ENCODE data around the gene FAM78A. TPM values are rescaled to one million over a fixed set of nuclear protein-coding genes. Genes with fewer than 3 reads are reported as not detected.

FAM78A gene
- total RNA-seq, 4 donors from 2014 or later = 1.00 to 3.4 (median 2.2) TPM

DNA sequence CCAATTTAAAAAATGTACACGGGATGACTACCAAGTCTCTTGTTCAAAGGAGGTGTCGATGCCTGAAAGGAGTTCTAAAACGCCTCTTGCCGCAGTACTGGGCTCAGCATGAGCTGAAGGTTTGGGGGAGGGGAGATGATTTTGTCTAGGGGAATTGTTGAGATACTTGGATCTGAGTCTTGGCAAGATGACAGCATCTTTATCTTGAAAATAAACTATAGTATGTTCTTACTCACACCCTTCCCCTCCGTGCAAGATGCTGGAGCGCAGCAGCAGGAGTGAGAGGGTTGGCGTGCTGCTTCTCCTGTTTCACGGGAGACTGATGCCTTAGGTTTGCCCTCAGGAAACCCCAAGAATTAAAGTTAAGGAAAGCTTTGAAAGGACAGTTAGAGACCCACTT is 47.3 kb downstream of the FAM78A start:
- H3K9me3 ChIP-seq = no peaks in the 10 kb centered on the region
- no peak overlapping the region for H3K4me3 ChIP-seq
- no peak overlapping the region for H3K27ac ChIP-seq
- no peak for TF ChIP-seq POLR2A (IDR thresholded peaks at IDR 0.05)
- TF ChIP-seq EP300 (IDR thresholded peaks at IDR 0.05; ENCODE audit: low read depth) = no peak
- TF ChIP-seq, protein P1, sequence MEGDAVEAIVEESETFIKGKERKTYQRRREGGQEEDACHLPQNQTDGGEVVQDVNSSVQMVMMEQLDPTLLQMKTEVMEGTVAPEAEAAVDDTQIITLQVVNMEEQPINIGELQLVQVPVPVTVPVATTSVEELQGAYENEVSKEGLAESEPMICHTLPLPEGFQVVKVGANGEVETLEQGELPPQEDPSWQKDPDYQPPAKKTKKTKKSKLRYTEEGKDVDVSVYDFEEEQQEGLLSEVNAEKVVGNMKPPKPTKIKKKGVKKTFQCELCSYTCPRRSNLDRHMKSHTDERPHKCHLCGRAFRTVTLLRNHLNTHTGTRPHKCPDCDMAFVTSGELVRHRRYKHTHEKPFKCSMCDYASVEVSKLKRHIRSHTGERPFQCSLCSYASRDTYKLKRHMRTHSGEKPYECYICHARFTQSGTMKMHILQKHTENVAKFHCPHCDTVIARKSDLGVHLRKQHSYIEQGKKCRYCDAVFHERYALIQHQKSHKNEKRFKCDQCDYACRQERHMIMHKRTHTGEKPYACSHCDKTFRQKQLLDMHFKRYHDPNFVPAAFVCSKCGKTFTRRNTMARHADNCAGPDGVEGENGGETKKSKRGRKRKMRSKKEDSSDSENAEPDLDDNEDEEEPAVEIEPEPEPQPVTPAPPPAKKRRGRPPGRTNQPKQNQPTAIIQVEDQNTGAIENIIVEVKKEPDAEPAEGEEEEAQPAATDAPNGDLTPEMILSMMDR (IDR thresholded peaks at IDR 0.05) = no peak
- TF ChIP-seq POLR2AphosphoS5 (IDR thresholded peaks at IDR 0.05) = no peak
- peaks cover 0 to 10% (median 0%) of the 10 kb centered on the region in 4 donors for H3K4me1 ChIP-seq
- in situ Hi-C loops (cut with MboI; ENCODE audit: low pct_ligation_motif_present in 1 of 4, low pct_unique_long_range_greater_than_20kb in 1 of 4, low sequenced_read_pairs in 3 of 4) = no loop called here
- no peak for DNase-seq
- 78% methylated on average over 8 of the region's 8 CpGs; no CpG with 5 or more reads in 1 of the 2 donors for WGBS, 2 donors (ENCODE audit: low coverage in 1 of 2)
- H3K27me3 ChIP-seq = no peaks in the 10 kb centered on the region
- H3K36me3 ChIP-seq = peaks cover 0 to 23% (median 8%) of the 10 kb centered on the region in 4 donors
- intact Hi-C loops (cut with DNase I; ENCODE audit: low total_unique reads) = loop anchor here (1.0 kb wide), 1 partner anchor 39 kb away; no protein-coding TSS in a partner anchor

DNA sequence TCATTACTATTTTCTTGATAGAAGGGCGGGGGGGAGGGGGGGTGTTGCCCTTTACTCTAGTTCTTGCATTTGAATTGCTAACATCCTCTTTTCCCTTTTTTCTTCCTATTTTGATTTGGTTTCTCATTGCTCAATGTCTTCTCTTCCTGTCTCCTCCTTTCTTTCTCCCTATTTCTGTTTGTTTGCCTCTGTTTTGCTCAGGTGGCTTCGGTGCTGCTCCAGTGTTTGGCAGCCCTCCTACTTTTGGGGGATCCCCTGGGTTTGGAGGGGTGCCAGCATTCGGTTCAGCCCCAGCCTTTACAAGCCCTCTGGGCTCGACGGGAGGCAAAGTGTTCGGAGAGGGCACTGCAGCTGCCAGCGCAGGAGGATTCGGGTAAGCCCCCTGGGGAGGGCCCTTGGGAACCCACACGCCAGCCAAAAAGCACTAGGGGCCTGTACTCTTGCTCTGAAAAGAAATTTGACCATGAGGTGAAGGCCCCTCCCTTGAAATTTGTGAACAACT is 48.3 kb downstream of the FAM78A start:
- intact Hi-C loops (cut with DNase I; ENCODE audit: low total_unique reads) (loop anchor here (1.0 kb wide), 1 partner anchor 38 kb away; no protein-coding TSS in a partner anchor), in situ Hi-C loops (cut with MboI; ENCODE audit: low pct_ligation_motif_present in 1 of 4, low pct_unique_long_range_greater_than_20kb in 1 of 4, low sequenced_read_pairs in 3 of 4) (no loop called here)
- no peak overlapping the region for H3K27ac ChIP-seq
- H3K9me3 ChIP-seq = no peaks in the 10 kb centered on the region
- no peak for TF ChIP-seq EP300 (IDR thresholded peaks at IDR 0.05; ENCODE audit: low read depth)
- no peak for TF ChIP-seq POLR2A (IDR thresholded peaks at IDR 0.05)
- TF ChIP-seq POLR2AphosphoS5 (IDR thresholded peaks at IDR 0.05) = no peak
- TF ChIP-seq, protein P1 (IDR thresholded peaks at IDR 0.05) = no peak
- WGBS, 2 donors (ENCODE audit: low coverage in 1 of 2) = 70 to 77% methylated on average over 3 to 9 of the region's 9 CpGs
- DNase-seq = no peak
- H3K27me3 ChIP-seq = no peaks in the 10 kb centered on the region
- peaks cover 0 to 10% (median 0%) of the 10 kb centered on the region in 4 donors for H3K4me1 ChIP-seq
- H3K36me3 ChIP-seq = peaks cover 0 to 23% (median 8%) of the 10 kb centered on the region in 4 donors
- no peak overlapping the region for H3K4me3 ChIP-seq

DNA sequence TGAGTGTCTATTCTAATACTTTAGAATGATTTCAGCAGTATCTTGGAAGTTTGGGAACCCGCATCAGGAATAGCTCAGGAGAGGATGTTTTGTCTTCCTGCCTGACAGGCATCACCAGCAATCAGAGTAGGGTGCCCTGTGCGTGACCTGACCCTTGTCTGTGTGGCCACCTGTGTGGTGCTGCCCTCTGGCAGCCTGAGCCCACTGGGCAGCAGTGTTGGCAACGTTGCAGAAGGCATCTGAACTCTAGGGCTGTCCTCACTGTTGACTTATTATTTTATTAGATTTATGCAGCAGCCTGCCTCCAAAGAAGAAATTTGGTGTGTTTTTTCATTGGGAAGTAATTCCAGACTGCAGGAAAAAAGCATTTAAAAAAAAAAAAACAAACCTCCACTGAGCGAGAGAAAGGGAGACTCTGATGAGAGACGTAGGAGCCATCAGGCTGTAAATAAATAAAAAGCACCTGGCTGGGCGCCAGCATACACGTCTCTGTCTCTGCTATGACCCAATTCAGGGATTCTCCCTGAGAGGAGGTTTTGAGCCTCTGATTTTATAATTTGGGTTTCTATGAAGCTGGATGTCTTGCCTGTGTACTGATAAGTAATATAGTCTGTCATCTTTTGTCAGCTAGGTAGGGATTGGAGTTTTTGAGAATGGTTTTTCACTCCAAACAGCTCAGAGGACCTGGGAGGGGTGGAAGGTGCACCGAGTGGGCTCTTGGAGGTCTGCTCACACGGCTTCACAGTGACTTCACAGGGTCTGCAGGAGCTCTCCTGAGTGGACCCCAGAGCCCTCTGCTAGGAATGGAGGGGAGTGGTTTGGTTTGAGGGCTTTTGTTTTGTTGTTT is 49.0 kb downstream of the FAM78A start:
- Histone ChIP-seq H3K36me3 (peaks cover 0 to 17% (median 8%) of the 10 kb centered on the region in 4 donors), H3K4me3 (no peak overlapping the region), H3K9me3 (no peaks in the 10 kb centered on the region), H3K27me3 (no peaks in the 10 kb centered on the region), H3K27ac (no peak overlapping the region), H3K4me1 (peaks cover 0 to 10% (median 0%) of the 10 kb centered on the region in 4 donors)
- in situ Hi-C loops (cut with MboI; ENCODE audit: low pct_ligation_motif_present in 1 of 4, low pct_unique_long_range_greater_than_20kb in 1 of 4, low sequenced_read_pairs in 3 of 4) = no loop called here
- DNase-seq = peak; percentile 20
- WGBS, 2 donors (ENCODE audit: low coverage in 1 of 2) = 57 to 58% methylated on average over 2 to 9 of the region's 9 CpGs
- TF ChIP-seq, protein P1 (IDR thresholded peaks at IDR 0.05) = no peak
- no peak for TF ChIP-seq EP300 (IDR thresholded peaks at IDR 0.05; ENCODE audit: low read depth)
- no peak for TF ChIP-seq POLR2AphosphoS5 (IDR thresholded peaks at IDR 0.05)
- TF ChIP-seq POLR2A (IDR thresholded peaks at IDR 0.05) = no peak
- intact Hi-C loops (cut with DNase I; ENCODE audit: low total_unique reads) = no loop called here

DNA sequence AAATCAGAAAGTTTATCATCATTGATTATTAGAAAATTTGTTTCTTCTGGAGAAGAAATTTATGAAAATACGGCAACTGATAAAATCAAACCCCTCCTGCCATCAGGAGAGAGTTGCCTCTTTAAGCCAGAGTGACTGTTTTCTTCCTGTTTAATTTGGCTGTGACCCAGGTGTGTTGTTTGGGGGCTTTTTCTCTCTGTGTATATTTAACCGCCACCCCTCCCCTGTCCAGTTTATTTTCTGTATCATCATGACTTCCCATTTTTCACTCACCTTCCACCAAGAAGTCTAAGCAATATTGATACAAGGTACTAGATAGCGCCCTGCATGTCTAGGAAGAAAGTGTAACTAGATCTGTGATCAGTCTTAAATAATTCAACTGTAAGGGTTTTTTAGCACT is 50.1 kb downstream of the FAM78A start:
- 76 to 87% methylated on average over 3 of the region's 3 CpGs for WGBS, 2 donors (ENCODE audit: low coverage in 1 of 2)
- no peaks in the 10 kb centered on the region for H3K9me3 ChIP-seq
- intact Hi-C loops (cut with DNase I; ENCODE audit: low total_unique reads) (no loop called here), in situ Hi-C loops (cut with MboI; ENCODE audit: low pct_ligation_motif_present in 1 of 4, low pct_unique_long_range_greater_than_20kb in 1 of 4, low sequenced_read_pairs in 3 of 4) (no loop called here)
- H3K4me1 ChIP-seq = peaks cover 0 to 10% (median 0%) of the 10 kb centered on the region in 4 donors
- H3K27me3 ChIP-seq = no peaks in the 10 kb centered on the region
- TF ChIP-seq EP300 (IDR thresholded peaks at IDR 0.05; ENCODE audit: low read depth) (no peak), POLR2A (IDR thresholded peaks at IDR 0.05) (no peak), POLR2AphosphoS5 (IDR thresholded peaks at IDR 0.05) (no peak)
- TF ChIP-seq, protein P1 (IDR thresholded peaks at IDR 0.05) = no peak
- H3K4me3 ChIP-seq = no peak overlapping the region
- DNase-seq = no peak
- peaks cover 0 to 8% (median 3%) of the 10 kb centered on the region in 4 donors for H3K36me3 ChIP-seq
- H3K27ac ChIP-seq = no peak overlapping the region

Data from transverse colon (tissue), 4 donors.